CD4-positive, alpha-beta T cell treated with Interferon alpha-2 for 1 hour (primary cell): Measurements from ENCODE around the gene ABCA1.
A peak's percentile ranks its signal among the peaks of the same experiment; 100 is the strongest.
"Not testable (repeated sequence)": the region's sequence is repeated elsewhere in the genome, so short reads cannot be mapped to it uniquely, and the experiment has no call there.

Experiments
- DNase-seq, 2 donors: peaks; one replicate each; pipeline ENCODE4 v3.0.0-alpha.2; 2020 to 2022

ABCA1 gene

DNA sequence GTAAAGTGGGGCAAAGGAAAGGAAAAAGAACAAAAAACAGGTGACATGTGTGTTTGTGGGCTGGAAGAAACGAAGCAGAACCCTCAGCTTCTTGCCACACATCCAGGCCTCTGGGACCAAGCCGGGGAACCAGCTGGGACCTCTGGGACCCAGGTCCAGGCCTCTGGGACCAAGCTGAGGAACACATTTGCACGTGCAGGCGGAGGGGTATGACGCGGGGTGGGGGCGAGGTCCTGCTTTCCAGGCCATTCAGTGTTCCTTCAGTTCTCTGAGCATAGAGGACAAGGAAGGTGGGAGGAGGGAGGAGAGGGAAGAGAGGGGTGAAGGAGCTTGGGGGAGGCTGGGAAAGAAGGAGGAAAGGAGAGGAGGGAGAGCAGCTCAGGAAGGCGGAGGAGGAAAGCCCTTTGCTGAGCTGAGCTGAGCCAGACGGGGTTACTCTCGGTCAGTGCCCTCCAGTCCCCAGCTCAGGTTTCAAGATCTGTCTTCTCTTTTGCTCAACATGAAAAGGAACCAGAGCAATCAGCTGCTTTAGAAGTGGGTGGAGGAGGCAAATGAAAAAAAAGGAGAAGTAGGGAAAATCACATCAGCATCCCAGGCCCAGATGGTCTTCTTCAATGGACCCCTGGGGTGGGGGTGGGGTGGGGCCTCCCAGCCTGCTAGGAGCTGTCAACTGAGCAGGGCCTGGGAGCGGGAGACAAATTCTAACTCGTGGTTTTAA is 59.1 kb downstream of the ABCA1 start:
- peak; percentile 7 to 55 for DNase-seq

DNA sequence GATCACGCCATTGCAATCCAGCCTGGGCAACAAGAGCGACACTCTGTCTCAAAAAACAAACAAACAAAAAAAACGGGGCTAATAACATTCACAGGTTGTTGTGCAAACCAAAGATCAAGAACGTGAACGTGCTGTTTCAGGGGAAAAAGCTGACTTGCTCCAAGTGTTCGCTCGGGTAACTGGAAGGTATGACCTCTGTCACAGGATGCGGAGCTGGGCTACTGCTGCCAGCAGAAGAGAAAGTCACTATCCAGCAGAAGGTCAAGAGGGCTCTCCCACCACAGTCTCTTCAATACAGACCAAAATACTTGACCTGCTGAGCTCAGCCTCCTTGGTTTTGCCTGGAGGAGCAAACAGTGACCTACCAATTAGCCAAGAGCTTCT is 59.7 kb downstream of the ABCA1 start:
- DNase-seq, result no peak

DNA sequence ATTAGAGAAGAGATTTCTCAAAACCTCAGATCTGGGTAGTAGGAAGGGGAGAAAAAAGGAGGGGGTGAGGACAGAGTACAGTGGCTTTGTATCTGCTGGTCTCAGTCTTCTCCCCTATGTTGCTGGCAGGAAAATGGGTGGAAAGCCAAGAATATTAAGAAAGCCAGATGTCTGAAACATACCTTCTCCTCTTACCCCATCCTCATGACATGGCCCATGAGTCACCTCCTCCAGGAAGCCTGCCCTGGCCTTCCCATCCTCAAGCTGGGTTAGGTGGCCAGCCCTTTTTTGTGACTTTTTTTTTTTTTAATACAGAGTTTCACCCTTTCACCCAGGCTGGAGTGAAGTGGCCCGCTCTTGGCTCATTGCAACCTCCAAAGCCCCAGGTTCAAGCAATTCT is 61.8 kb downstream of the ABCA1 start:
- peak in 1 of 2 donors; percentile 29 for DNase-seq

DNA sequence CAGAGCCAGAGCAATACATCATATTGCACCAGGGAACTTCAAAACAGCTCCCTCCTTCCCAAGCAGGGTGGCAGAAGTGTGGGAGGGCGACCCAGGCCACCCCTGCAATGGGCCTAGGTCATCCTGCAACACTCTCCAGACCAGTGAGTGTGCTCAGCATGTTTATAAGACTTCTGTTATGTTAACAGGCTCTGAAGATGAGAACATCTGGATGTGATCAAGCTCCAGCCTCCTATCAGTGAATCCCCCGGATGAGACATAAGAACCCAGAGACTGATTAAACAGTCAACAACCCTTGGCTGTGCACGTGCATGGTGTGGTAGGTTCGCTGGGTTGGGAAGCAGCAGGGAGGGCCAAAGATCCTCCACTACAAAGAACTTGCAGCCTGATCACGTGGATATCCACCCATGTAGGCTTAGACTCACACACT is 63.3 kb downstream of the ABCA1 start:
- no peak for DNase-seq

DNA sequence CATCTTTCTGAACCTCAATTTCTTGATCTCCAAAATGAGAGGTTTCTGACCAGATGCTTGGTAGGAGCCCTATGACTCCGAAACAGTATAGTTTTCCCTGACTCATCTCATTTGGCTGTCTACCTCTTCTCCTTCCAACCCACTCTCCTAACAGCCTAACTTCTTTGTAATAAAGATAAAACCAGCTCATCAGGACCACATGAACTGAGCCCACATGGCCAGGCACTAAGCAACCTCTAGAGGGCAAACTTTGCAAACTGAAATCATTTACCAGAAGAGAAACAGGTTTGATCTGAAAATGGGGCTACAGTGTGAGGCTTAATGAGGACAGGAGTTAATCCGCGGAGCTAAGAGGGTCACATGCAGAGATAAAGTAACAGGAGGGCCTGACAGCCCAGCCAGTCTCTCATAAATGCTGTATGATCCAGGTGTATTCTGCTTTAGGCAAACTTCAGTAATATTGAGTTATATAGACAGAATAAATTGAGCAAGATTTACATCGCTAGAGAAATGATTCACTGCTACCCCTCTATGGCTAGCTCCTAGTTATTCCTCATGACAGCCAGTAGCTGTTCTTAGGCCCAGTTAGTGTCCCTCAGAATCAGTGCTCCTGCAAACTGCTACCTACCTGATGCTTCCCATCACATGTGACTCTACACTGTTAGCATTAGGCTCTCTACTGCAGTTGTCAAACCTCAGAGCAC is 64.6 kb downstream of the ABCA1 start:
- peak; percentile 53 to 75 for DNase-seq

DNA sequence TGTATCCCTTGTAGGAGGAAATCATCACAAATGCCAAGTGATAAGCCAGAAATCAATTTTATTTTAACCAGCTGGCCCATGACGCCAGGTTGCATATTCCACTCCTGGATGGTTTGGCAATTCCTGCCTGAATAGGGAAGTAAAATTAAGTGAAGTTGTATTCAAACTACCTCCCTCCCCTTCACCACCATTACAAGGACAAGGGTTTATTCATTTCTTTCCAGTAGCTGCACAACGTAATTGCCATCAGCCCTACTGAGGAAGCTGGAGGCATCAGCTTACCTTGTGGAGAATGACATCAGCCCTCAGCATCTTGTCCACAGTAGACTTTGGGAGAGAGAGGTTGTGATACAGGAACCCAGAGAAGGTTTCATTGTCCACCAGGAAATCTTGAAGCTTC is 66.6 kb downstream of the ABCA1 start:
- no peak for DNase-seq

DNA sequence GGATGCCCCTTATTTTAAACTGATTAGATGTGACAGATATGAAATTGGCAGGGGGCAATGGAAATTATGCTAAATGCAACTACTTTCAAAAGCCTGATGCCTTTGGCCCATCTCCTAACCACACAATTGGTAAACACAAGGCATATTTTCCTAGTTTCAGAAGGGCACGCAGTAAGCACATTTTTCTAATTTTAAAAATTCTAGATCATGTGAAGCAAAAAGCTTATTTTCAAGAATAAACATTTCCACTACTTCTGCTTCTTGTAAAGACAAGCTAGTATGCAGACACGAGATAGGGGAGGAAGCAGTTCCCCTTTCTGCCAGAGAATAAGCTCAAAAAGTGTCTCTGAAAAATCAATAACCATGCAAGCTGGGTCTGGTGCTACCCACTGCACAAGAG is 67.7 kb downstream of the ABCA1 start:
- DNase-seq, result no peak

DNA sequence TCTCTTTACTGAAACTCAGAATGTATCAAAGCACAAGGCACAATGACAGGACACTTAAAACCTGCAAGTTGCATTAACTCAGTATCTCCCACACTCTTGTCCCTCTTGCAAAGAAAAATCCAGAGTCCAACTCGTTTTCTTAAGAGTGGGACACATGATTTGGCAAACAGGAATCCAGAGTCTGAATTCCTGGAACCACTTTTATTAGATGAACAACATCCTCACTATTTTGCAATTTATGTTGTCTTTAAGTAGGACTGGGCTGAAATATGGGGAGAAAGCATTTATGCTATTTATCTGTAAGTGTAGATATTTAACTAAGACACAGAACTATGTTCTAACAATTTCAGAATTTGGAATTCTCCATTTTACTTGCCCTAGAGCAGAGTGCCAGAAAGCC is 69.1 kb downstream of the ABCA1 start:
- DNase-seq, result no peak

DNA sequence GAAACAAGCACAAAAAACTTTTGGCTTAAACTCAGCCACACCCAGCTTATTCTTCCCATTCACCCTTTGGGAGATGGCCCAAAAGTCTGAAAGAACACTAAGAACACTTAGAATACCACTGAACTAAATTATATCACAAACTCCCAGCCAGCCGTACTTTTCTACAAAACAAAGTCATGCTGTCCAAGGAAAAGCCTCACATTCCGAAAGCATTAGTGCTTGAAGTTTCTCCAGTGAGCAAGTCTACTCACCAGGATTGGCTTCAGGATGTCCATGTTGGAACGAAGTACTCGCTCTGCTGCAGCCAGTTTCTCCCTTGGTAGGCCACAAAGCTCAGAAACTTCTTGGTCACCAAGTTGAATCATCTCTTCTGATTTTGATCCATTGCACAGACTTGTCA is 69.7 kb downstream of the ABCA1 start:
- no peak for DNase-seq

DNA sequence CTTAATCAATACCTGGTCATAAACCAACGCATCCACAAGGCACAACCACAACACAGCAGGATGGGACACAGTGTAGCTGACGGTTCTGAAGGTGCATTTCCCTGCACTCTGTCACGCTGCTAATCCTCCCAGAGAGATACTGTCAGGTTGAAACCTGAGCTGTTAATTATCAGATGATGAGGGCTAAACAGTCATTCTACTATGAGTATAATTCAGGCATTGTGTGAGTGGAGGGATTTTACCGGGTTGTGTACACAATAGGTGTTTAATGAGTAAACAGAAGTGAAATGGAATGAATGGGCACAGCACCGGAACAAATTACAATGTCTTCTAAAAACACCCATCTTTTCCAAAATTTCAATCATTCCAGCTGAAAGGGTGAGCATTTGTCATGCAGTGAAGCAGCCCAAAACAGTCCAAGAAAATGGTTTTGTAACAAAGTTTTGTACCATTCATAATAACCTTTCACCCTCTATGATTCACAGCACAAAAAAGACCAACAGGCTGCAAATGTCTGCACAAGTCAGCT is 71.5 kb downstream of the ABCA1 start:
- no peak for DNase-seq

DNA sequence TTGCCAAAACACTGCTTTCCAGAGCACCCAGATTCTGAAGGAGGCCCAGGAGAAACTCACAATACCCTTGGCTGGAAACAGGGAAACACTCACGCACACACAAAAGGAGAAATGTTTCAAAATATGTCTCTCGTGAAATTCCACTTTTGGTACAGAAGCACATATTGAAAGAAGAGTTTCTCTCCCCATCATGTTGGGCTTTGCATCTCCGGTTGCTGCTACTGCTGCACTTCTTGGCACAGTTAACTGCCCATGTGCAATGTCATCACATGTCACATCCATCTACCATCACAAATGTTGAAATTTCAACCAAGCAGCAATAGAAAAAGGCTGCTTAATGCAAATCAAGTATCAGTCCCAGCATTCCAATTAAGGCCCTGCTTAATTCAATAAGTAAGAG is 72.1 kb downstream of the ABCA1 start:
- DNase-seq, result no peak

DNA sequence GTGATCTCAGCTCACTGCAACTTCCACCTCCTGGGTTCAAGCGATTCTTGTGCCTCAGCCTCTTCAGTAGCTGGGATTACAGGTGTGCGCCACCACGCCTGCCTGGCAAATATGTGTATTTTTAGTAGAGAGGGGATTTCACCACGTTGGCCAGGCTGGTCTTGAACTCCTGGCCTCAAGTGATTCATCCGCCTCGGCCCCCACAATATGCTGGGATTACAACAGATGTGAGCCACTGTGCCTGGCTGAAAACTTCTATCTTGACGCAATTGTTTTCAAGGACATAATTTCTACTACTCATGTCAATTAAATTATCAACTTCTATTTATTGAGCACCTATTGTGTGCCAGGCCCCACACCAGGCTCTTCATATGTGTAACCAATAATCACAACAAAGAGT is 72.7 kb downstream of the ABCA1 start:
- DNase-seq, result not testable (repeated sequence)

DNA sequence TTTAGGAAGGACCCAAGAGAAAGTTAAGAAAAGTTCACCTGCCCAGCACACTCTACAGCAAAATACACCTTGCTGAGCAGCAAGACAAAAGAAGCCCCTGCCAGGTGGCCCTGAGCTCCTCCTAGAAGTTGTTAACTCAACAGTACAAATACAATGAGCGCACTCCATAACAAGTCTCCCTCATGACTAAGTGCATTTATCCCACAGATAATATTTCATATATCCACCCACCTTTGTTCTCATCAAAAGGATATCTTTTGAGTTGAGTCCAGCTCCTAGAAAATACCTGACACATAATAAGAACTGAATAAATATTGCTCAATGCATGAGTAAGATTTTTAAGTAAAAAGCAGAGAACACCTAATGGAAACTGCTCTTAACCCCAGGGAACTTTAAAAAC is 73.3 kb downstream of the ABCA1 start:
- DNase-seq, result no peak

DNA sequence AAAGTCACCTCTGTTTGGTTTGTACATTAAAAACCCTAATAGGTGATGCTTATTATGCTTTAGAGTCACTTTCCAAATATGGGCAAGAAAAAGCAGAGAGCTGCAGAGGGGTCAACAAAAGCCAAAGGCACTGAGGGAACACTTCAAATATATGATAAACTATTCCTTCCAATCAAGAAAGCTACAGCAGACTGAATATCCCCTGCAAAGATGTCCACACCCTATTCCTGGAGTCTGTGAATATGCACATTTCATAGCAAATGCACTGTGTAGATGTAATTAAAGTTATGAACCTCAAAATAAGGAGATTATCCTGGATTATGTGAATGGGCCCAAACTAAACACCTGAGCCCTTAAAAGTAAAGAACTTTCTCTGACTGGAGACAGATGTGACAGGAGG is 74.3 kb downstream of the ABCA1 start:
- DNase-seq, result no peak

DNA sequence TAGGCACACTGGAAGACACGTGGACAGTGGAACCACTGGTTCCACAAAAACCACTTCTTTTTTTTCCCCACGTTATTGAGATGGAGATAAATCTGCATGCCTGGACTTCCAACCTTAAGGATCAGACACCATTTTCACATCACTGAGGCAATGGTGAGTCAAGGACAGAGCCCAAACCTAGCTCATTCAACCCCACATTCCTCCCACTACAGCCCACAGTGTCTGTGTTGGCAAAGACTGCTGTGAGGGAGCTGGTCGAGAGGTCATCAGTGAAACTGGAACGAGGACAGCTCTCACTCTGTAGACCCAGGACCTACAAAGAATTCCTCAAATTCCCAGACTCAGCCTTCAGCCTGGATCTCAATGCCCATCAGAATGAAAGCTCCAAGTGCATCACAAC is 74.8 kb downstream of the ABCA1 start:
- no peak for DNase-seq

DNA sequence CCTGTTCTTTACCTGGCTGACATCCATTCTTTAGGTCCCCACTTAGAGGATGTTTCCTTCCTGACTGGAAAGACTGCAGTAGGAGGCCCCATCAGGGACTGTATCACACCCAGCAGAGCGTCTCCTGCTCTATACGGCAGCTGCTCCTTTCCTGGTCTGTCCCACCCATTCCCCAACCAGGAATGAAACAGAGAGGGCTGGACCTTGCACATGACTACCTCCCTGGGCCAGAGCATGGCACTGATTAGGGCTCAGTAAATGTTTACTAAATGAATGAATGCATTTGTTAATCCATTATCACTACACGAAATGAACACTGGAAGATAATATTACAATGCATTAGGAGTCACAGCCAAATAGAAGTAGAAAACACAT is 76.4 kb downstream of the ABCA1 start:
- no peak for DNase-seq

DNA sequence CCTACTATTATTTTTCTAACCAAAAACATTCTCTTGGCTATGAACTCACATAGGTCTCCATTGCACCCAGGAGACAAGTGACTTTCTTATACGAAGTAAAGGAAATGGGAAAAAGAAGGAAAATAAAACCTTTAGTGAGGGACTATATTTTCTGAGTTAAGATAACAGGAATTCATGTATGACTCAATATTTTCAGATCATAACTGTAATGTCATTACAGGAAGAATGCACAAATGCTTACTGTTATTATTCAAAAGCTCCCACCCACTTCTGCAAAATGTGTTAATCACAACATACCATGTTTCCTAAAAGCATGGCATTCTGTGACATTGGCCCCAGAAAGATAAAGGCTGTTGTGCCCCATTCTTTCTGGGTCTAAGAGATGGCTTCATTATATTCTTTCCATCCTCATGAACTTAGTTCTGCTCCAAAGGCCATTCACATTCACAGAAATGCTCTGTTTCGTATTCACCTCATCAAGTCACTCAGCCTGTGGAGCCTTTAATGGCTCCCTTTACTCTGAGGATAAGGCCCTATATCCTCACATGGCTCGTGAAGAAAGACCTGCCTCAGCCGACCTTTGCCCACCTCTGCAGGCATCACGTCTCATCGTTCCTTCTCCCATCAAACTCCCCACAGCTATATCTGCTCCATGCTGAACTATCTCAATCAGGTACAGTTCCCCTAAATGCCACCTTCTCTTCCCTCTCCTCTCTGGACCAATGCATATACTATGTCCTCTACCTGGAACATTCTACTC is 77.0 kb downstream of the ABCA1 start:
- DNase-seq, result no peak

DNA sequence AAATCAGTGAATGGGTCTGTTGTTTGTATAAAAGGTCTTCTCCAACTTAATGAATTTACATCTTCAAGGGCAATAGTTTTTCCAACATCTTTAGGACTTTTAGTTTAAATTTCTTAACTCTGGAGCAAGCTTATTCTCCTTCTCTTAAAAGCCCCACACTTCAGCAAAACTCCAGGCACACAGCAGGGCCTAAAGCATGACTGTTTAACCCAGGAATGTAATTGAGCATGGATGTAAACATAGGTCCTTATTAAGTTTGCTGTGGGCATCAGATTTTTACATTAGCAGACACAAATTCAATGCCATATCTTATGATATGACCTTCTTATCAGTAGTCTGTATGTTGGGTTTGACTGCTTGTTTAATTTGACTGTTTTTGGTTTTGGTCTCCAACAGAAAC is 78.9 kb downstream of the ABCA1 start:
- DNase-seq, result no peak

DNA sequence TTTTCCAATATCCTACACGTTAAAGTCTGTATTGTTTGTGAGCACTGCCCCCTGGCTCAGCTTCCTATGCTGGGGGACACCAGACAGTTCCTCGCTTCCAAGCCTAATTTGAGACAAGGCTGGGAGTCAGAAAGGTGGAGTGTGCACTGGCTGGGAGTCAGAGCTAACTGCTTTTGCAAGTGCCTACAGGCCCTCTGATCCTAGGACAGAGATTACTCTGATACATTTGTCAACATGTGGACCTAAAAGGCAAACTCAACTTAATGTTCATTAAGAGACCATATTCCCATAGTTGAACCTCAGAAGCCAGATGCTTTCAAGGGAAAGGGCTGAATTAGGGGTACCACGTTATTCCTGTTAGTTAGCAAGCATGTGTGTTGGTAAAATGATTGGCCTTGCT is 83.2 kb downstream of the ABCA1 start:
- DNase-seq, result no peak

DNA sequence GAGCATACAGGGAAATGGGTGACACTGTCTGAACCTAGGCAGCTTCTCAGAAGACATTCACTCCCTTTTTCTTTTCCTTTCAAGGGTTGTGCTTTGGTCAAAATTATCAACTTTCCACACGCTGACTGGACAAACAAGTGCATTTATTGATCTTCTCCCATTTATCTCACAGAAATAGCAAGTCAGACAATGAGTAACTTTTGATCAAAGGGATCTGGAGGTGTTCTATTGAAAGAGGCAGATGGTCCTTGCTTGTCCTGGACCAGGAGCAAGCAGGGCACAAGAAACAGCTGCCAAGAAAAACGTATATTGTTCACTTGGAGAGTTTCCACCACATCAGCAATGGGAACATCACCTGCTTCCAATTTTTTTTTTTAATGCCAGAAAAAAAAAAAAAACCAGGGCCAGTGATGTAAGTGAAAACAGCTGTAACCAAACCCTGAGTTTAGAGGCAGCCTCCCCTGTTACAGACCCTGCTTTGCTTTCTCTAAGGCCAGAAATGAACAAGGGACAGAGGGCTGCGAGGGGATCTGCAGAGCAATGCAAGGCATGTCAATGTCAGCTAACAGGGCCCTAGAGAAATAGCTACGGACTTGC is 84.2 kb downstream of the ABCA1 start:
- DNase-seq, result no peak

DNA sequence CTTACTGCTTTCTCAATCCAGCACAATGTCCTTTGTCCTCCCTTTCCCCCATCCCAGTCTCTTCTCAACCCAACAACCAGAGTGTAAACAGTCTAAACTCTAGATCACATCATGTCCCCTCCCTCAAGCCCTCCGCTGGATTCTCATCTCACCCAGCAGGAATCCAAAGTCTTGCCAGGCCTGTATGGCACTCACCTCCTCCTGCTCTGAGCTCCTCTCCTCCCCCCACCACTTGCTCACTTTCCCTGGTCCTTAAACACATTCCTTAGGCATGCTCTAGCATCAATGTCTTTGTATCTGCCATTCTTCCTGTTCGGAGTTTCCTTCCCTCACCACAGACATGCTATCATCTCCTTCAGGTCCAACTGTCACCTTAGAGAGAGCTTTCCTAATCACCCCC is 85.3 kb downstream of the ABCA1 start:
- no peak for DNase-seq

DNA sequence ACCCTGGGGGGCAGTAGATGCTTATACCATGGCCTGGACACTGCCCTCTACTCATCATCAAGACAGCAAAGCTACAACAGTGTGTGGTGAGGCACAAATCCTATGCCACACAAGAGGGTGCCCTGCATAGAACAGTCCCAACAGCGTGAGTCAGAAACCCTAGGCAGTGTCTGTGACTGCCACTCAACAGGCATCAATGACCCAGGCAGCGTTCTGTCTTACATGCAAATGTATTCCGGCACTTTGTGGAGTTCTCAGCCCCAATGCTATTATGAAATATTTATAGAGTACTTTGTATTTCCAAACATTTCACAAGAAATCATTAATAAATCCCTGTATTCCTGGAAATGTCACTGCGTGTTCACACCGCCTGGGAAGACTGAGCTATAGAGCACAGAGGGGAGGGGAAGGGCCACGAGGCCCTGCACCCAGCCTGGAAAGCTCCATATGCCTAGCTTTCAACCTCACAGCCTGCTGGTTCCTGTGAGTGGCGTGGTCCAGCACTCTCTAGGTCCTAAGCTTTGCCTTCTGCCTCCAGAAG is 86.3 kb downstream of the ABCA1 start:
- DNase-seq, result no peak

DNA sequence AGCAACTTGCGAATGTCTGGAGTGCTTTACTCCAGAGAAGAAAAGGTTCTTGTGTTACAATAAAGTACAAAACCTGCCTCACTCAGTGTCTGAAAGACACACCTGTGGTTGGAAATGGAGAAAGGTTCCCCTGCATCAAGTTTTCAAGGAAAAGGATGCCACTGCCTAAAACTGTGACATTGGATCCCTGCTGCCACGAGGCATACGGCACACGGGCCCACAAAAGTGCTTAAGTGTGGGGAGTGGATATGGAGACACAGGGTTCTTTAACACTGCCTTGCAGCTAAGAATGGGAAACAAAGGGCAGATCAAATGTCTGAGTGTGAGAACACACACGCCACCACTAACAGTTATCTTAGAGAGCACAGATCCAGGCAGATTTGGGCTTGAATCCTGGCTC is 89.0 kb downstream of the ABCA1 start:
- no peak for DNase-seq
